ENCODE data around the gene PPAT. TPM values are rescaled to one million over a fixed set of nuclear protein-coding genes. Genes with fewer than 3 reads are reported as not detected.

The PPAT gene
- total and polyA plus RNA-seq, 2 experiments from 2014 or later, result 63.0 to 96.8 TPM

GRCh38 chr4:56465599-56466295, 30.3 kb upstream of the PPAT start (continued):
- TF ChIP-seq NANOG (IDR thresholded peaks at IDR 0.05; ENCODE audit: borderline replicate concordance), result no peak
- no peak for TF ChIP-seq CREB1 (CRISPR knock-in tag; IDR thresholded peaks at IDR 0.05; ENCODE audit: low read depth)
- TF ChIP-seq, protein P1, sequence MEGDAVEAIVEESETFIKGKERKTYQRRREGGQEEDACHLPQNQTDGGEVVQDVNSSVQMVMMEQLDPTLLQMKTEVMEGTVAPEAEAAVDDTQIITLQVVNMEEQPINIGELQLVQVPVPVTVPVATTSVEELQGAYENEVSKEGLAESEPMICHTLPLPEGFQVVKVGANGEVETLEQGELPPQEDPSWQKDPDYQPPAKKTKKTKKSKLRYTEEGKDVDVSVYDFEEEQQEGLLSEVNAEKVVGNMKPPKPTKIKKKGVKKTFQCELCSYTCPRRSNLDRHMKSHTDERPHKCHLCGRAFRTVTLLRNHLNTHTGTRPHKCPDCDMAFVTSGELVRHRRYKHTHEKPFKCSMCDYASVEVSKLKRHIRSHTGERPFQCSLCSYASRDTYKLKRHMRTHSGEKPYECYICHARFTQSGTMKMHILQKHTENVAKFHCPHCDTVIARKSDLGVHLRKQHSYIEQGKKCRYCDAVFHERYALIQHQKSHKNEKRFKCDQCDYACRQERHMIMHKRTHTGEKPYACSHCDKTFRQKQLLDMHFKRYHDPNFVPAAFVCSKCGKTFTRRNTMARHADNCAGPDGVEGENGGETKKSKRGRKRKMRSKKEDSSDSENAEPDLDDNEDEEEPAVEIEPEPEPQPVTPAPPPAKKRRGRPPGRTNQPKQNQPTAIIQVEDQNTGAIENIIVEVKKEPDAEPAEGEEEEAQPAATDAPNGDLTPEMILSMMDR (conservative IDR thresholded peaks at IDR 0.05; ENCODE audit: low read depth in 2 of 2), result no peak

- Mint-ChIP-seq H3K27ac (no peak overlapping the region), H3K4me3 (peak overlapping the region; percentile 10; the same call in 1 of the 3 replicates), H3K36me3 (ENCODE audit: low read depth) (peaks cover 45% of the 10 kb centered on the region), H3K4me1 (peaks cover 22% of the 10 kb centered on the region), H3K27me3 (ENCODE audit: insufficient read depth, low read depth, poor library complexity) (peaks cover 5% of the 10 kb centered on the region), H3K9me3 (no peaks in the 10 kb centered on the region; the same call in 2 of the 3 replicates)
- no peak for ATAC-seq
- no peak for DNase-seq (ENCODE audit: low spot score)
- H3K27me3 ChIP-seq (ENCODE audit: insufficient read depth), result no peaks in the 10 kb centered on the region
- H3K27ac ChIP-seq (ENCODE audit: low read depth), result no peak overlapping the region
- peaks cover 8% of the 10 kb centered on the region; the same call in 1 of the 2 replicates for H3F3A ChIP-seq (replicated peaks; ENCODE audit: low read depth)
- peaks cover 29% of the 10 kb centered on the region for H3K36me3 ChIP-seq (ENCODE audit: insufficient read depth)
- H3K4me3 ChIP-seq, result no peak overlapping the region
- peaks cover 21% of the 10 kb centered on the region for H4K20me1 ChIP-seq (replicated peaks; ENCODE audit: insufficient read depth)
- peaks cover 37% of the 10 kb centered on the region for H3K79me2 ChIP-seq (replicated peaks; ENCODE audit: insufficient read depth)
- peaks cover 17% of the 10 kb centered on the region for H3K4me1 ChIP-seq (ENCODE audit: insufficient read depth)
- no peak overlapping the region for H3K4me2 ChIP-seq
- no peaks in the 10 kb centered on the region for H3K9me2 ChIP-seq (ENCODE audit: insufficient read depth)
- no peak overlapping the region for H2AFZ ChIP-seq
- no peak for TF ChIP-seq ZNF331 (CRISPR knock-in tag; IDR thresholded peaks at IDR 0.05; ENCODE audit: low read depth)
- no peak for TF ChIP-seq NANOG (IDR thresholded peaks at IDR 0.05; ENCODE audit: borderline replicate concordance)
- no peak for TF ChIP-seq STAT1 (IDR thresholded peaks at IDR 0.05; ENCODE audit: unreplicated experiment)
- TF ChIP-seq, protein P2, sequence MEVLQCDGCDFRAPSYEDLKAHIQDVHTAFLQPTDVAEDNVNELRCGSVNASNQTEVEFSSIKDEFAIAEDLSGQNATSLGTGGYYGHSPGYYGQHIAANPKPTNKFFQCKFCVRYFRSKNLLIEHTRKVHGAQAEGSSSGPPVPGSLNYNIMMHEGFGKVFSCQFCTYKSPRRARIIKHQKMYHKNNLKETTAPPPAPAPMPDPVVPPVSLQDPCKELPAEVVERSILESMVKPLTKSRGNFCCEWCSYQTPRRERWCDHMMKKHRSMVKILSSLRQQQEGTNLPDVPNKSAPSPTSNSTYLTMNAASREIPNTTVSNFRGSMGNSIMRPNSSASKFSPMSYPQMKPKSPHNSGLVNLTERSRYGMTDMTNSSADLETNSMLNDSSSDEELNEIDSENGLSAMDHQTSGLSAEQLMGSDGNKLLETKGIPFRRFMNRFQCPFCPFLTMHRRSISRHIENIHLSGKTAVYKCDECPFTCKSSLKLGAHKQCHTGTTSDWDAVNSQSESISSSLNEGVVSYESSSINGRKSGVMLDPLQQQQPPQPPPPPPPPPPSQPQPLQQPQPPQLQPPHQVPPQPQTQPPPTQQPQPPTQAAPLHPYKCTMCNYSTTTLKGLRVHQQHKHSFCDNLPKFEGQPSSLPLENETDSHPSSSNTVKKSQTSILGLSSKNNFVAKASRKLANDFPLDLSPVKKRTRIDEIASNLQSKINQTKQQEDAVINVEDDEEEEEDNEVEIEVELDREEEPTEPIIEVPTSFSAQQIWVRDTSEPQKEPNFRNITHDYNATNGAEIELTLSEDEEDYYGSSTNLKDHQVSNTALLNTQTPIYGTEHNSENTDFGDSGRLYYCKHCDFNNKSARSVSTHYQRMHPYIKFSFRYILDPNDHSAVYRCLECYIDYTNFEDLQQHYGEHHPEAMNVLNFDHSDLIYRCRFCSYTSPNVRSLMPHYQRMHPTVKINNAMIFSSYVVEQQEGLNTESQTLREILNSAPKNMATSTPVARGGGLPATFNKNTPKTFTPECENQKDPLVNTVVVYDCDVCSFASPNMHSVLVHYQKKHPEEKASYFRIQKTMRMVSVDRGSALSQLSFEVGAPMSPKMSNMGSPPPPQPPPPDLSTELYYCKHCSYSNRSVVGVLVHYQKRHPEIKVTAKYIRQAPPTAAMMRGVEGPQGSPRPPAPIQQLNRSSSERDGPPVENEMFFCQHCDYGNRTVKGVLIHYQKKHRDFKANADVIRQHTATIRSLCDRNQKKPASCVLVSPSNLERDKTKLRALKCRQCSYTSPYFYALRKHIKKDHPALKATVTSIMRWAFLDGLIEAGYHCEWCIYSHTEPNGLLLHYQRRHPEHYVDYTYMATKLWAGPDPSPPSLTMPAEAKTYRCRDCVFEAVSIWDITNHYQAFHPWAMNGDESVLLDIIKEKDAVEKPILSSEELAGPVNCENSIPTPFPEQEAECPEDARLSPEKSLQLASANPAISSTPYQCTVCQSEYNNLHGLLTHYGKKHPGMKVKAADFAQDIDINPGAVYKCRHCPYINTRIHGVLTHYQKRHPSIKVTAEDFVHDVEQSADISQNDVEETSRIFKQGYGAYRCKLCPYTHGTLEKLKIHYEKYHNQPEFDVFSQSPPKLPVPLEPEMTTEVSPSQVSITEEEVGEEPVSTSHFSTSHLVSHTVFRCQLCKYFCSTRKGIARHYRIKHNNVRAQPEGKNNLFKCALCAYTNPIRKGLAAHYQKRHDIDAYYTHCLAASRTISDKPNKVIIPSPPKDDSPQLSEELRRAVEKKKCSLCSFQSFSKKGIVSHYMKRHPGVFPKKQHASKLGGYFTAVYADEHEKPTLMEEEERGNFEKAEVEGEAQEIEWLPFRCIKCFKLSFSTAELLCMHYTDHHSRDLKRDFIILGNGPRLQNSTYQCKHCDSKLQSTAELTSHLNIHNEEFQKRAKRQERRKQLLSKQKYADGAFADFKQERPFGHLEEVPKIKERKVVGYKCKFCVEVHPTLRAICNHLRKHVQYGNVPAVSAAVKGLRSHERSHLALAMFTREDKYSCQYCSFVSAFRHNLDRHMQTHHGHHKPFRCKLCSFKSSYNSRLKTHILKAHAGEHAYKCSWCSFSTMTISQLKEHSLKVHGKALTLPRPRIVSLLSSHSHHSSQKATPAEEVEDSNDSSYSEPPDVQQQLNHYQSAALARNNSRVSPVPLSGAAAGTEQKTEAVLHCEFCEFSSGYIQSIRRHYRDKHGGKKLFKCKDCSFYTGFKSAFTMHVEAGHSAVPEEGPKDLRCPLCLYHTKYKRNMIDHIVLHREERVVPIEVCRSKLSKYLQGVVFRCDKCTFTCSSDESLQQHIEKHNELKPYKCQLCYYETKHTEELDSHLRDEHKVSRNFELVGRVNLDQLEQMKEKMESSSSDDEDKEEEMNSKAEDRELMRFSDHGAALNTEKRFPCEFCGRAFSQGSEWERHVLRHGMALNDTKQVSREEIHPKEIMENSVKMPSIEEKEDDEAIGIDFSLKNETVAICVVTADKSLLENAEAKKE (CRISPR knock-in tag; IDR thresholded peaks at IDR 0.05), result no peak
- no peak for TF ChIP-seq ETS1 (IDR thresholded peaks at IDR 0.05)
- TF ChIP-seq EZH2phosphoT487 (IDR thresholded peaks at IDR 0.05; ENCODE audit: unreplicated experiment), result no peak
- TF ChIP-seq POLR2AphosphoS5 (IDR thresholded peaks at IDR 0.05; ENCODE audit: low read depth), result no peak; the same call in none of the 2 replicates
- no peak for TF ChIP-seq EZH2 (IDR thresholded peaks at IDR 0.05; ENCODE audit: low read depth, unreplicated experiment)
- TF ChIP-seq JUNB (IDR thresholded peaks at IDR 0.05; ENCODE audit: unreplicated experiment), result no peak
- TF ChIP-seq REST (IDR thresholded peaks at IDR 0.05; ENCODE audit: unreplicated experiment), result no peak
- no peak for TF ChIP-seq CREB1 (CRISPR knock-in tag; IDR thresholded peaks at IDR 0.05; ENCODE audit: low read depth)
Observed at GRCh38 chr4:56464581-56464980, 29.2 kb upstream of the PPAT start.

Data from GM23338 (cell line).